ENCODE data around the gene CCDC47. TPM values are rescaled to one million over a fixed set of nuclear protein-coding genes. Genes with fewer than 3 reads are reported as not detected.

The CCDC47 gene
- total RNA-seq, 5 donors from 2014 or later (not counting 1 experiment from before 2014, with no cell fraction given), result 25.4 to 37.0 (median 33.0) TPM

GRCh38 chr17:63786971-63787711, 13.7 kb upstream of the CCDC47 start:
- ChIA-PET CTCF (no interaction called here), POLR2A (no interaction called here)
- H3K4me1 ChIP-seq (ENCODE audit: control insufficient read depth in 1 of 2, extremely low read depth in 1 of 2, insufficient read depth in 2 of 2, low read length in 2 of 2), result peaks cover 0 to 3% of the 10 kb centered on the region in 2 experiments
- H3K4me3 ChIP-seq (ENCODE audit: control insufficient read depth in 1 of 2, extremely low read depth in 1 of 2, low read length in 1 of 2), result no peak overlapping the region
- H3K36me3 ChIP-seq (ENCODE audit: control insufficient read depth in 2 of 2, extremely low read depth in 1 of 2, insufficient read depth in 1 of 2, low read length in 1 of 2), result peaks cover 12 to 50% of the 10 kb centered on the region in 2 donors
- no peaks in the 10 kb centered on the region for H3K27me3 ChIP-seq (replicated peaks in 1 of 2; ENCODE audit: control insufficient read depth in 2 of 2, extremely low read depth in 1 of 2, insufficient read depth in 2 of 2, low read length in 1 of 2)
- no peak overlapping the region for H3K27ac ChIP-seq (ENCODE audit: low read length)
- H3K27me3 Mint-ChIP-seq, result no peaks in the 10 kb centered on the region
- H3K27ac Mint-ChIP-seq, result no peak overlapping the region
- no peak overlapping the region for H3K4me3 Mint-ChIP-seq
- no peaks in the 10 kb centered on the region for H3K9me3 ChIP-seq
- H3K9me3 Mint-ChIP-seq, result no peaks in the 10 kb centered on the region
- DNase-seq, result no peak
- H3K36me3 Mint-ChIP-seq, result peaks cover 18% of the 10 kb centered on the region
- H3K4me1 Mint-ChIP-seq, result peaks cover 17 to 26% (median 25%) of the 10 kb centered on the region in 3 donors
- ATAC-seq (replicated peaks in 1 of 4), result no peak
- WGBS (ENCODE audit: insufficient coverage), result 99% methylated on average over 8 of the region's 13 CpGs

DNA sequence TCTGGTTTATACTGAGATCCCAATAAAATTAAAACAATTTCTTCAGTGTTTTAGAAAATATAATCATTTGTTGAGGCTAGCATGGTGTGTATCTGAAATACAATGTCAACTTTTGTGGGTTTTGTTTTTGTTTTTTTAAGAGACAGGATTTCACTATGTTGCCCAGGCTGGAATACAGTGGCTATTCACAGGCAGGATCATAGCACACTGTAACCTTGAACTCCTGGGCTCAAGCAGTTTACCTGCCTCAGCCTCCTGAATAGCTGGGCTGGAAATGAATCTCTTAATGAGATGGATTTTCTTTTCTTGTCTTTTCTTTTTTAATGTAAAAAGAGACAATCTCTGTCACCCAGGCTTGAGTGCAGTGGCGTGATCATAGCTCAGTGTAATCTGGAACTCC, 12.7 kb upstream of the CCDC47 start:
- ATAC-seq (replicated peaks in 1 of 4) (no peak), DNase-seq (no peak)
- Mint-ChIP-seq H3K4me3 (no peak overlapping the region), H3K27ac (peak overlapping the region in 1 of 2 donors; percentile 44), H3K4me1 (peaks cover 26 to 32% (median 32%) of the 10 kb centered on the region in 3 donors), H3K27me3 (no peaks in the 10 kb centered on the region), H3K36me3 (peaks cover 18% of the 10 kb centered on the region), H3K9me3 (no peaks in the 10 kb centered on the region)
- no CpG with 5 or more reads among the region's 1 CpG for WGBS (ENCODE audit: insufficient coverage)
- CTCF ChIA-PET, result interaction anchor here (0.6 to 1.0 kb wide), 2 partner anchors 25 to 42 kb away, joined by 3 read pairs; no protein-coding TSS in a partner anchor
- Histone ChIP-seq H3K36me3 (ENCODE audit: control insufficient read depth in 2 of 2, extremely low read depth in 1 of 2, insufficient read depth in 1 of 2, low read length in 1 of 2) (peaks cover 11 to 48% of the 10 kb centered on the region in 2 donors), H3K27me3 (replicated peaks in 1 of 2; ENCODE audit: control insufficient read depth in 2 of 2, extremely low read depth in 1 of 2, insufficient read depth in 2 of 2, low read length in 1 of 2) (no peaks in the 10 kb centered on the region), H3K9me3 (no peaks in the 10 kb centered on the region), H3K27ac (ENCODE audit: low read length) (no peak overlapping the region), H3K4me3 (ENCODE audit: control insufficient read depth in 1 of 2, extremely low read depth in 1 of 2, low read length in 1 of 2) (no peak overlapping the region), H3K4me1 (ENCODE audit: control insufficient read depth in 1 of 2, extremely low read depth in 1 of 2, insufficient read depth in 2 of 2, low read length in 2 of 2) (peaks cover 0 to 3% of the 10 kb centered on the region in 2 experiments)
- POLR2A ChIA-PET, result no interaction called here

DNA sequence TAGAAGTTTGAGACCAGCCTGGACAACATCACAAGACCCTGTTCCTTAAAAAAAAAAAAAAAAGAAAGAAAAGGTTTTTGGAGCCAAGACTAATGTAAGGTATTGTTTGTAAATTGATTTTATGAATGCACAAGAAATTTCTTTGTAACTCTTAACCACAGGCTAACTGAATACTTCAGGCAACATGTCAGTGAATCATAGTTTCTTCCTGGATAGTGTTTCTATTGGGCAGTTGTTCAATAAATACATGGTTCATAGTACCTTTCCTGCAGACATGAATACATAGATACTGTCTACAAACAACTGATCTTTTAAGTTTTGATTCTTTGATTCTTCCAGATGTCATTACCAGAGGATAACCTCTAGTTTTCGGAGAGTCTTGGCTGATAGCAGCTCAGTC, 12.2 kb upstream of the CCDC47 start:
- no peak overlapping the region for H3K27ac ChIP-seq (ENCODE audit: low read length)
- H3K36me3 ChIP-seq (ENCODE audit: control insufficient read depth in 2 of 2, extremely low read depth in 1 of 2, insufficient read depth in 1 of 2, low read length in 1 of 2), result peaks cover 10 to 48% of the 10 kb centered on the region in 2 donors
- ATAC-seq (replicated peaks in 1 of 4) (no peak), DNase-seq (no peak)
- no peaks in the 10 kb centered on the region for H3K9me3 Mint-ChIP-seq
- POLR2A ChIA-PET, result interaction anchor here in 1 of 2 donors (0.7 kb wide), 1 partner anchor 9 kb away, joined by 3 read pairs; no protein-coding TSS in a partner anchor
- H3K27ac Mint-ChIP-seq, result peak overlapping the region in 1 of 2 donors; percentile 64
- WGBS (ENCODE audit: insufficient coverage), result no CpG with 5 or more reads among the region's 1 CpG
- H3K27me3 Mint-ChIP-seq, result no peaks in the 10 kb centered on the region
- no peak overlapping the region for H3K4me3 Mint-ChIP-seq
- peaks cover 22% of the 10 kb centered on the region for H3K36me3 Mint-ChIP-seq
- H3K27me3 ChIP-seq (replicated peaks in 1 of 2; ENCODE audit: control insufficient read depth in 2 of 2, extremely low read depth in 1 of 2, insufficient read depth in 2 of 2, low read length in 1 of 2), result no peaks in the 10 kb centered on the region
- peaks cover 31 to 38% (median 37%) of the 10 kb centered on the region in 3 donors for H3K4me1 Mint-ChIP-seq
- peaks cover 0 to 3% of the 10 kb centered on the region in 2 experiments for H3K4me1 ChIP-seq (ENCODE audit: control insufficient read depth in 1 of 2, extremely low read depth in 1 of 2, insufficient read depth in 2 of 2, low read length in 2 of 2)
- CTCF ChIA-PET, result interaction anchor here (0.6 to 1.0 kb wide), 3 partner anchors 12 to 43 kb away, joined by 3 read pairs; no protein-coding TSS in a partner anchor
- H3K4me3 ChIP-seq (ENCODE audit: control insufficient read depth in 1 of 2, extremely low read depth in 1 of 2, low read length in 1 of 2), result no peak overlapping the region
- no peaks in the 10 kb centered on the region for H3K9me3 ChIP-seq

DNA sequence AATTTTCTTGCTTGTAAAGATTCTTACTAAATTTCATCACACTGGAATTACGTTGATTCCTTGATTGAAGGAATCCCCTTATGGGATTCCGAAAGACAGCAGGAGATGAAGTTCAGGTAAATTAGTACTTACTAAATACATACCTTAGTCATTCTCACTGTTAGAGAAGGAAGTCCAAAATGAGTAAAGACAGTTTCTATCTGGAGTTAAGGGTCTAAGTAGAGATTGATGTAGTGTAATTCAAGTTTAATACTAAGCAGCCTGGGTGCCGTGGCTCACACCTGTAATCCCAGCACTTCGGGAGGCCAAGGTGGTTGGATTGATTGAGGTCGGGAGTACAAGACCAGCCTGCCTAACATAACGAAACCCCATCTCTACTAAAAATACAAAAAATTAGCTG, 10.1 kb upstream of the CCDC47 start:
- peaks cover 28% of the 10 kb centered on the region for H3K36me3 Mint-ChIP-seq

GRCh38 chr17:63780928-63781327, 7.5 kb upstream of the CCDC47 start:
- Mint-ChIP-seq H3K4me1 (peaks cover 72 to 79% (median 77%) of the 10 kb centered on the region in 3 donors), H3K4me3 (no peak overlapping the region), H3K27ac (peak overlapping the region in 1 of 2 donors; percentile 1), H3K9me3 (no peaks in the 10 kb centered on the region), H3K36me3 (peaks cover 31% of the 10 kb centered on the region), H3K27me3 (no peaks in the 10 kb centered on the region)
- Histone ChIP-seq H3K27ac (ENCODE audit: low read length) (no peak overlapping the region), H3K4me1 (ENCODE audit: control insufficient read depth in 1 of 2, extremely low read depth in 1 of 2, insufficient read depth in 2 of 2, low read length in 2 of 2) (peaks cover 8 to 16% of the 10 kb centered on the region in 2 experiments), H3K4me3 (ENCODE audit: control insufficient read depth in 1 of 2, extremely low read depth in 1 of 2, low read length in 1 of 2) (no peak overlapping the region), H3K9me3 (no peaks in the 10 kb centered on the region), H3K27me3 (replicated peaks in 1 of 2; ENCODE audit: control insufficient read depth in 2 of 2, extremely low read depth in 1 of 2, insufficient read depth in 2 of 2, low read length in 1 of 2) (no peaks in the 10 kb centered on the region), H3K36me3 (ENCODE audit: control insufficient read depth in 2 of 2, extremely low read depth in 1 of 2, insufficient read depth in 1 of 2, low read length in 1 of 2) (peaks cover 4 to 40% of the 10 kb centered on the region in 2 donors)
- CTCF ChIA-PET, result no interaction called here
- no peak for ATAC-seq (replicated peaks in 1 of 4)
- no CpG with 5 or more reads among the region's 4 CpGs for WGBS (ENCODE audit: insufficient coverage)
- DNase-seq, result no peak
- POLR2A ChIA-PET, result no interaction called here

More for the DNA sequence above, 10.1 kb upstream of the CCDC47 start:
- H3K4me1 ChIP-seq (ENCODE audit: control insufficient read depth in 1 of 2, extremely low read depth in 1 of 2, insufficient read depth in 2 of 2, low read length in 2 of 2), result peaks cover 2 to 5% of the 10 kb centered on the region in 2 experiments
- Mint-ChIP-seq H3K4me1 (peaks cover 46 to 55% (median 54%) of the 10 kb centered on the region in 3 donors), H3K4me3 (no peak overlapping the region), H3K9me3 (no peaks in the 10 kb centered on the region), H3K27ac (peak overlapping the region; percentile 11 to 31), H3K27me3 (no peaks in the 10 kb centered on the region)
- ChIA-PET CTCF (interaction anchor here in 1 of 2 donors (0.6 to 2.0 kb wide), 2 partner anchors 10 to 60 kb away, joined by 6 to 7 read pairs; partner anchors contain the start of genes CCDC47 and DDX42), POLR2A (interaction anchor here in 1 of 2 donors (0.6 to 0.7 kb wide), 2 partner anchors 45 to 362 kb away, joined by 3 read pairs; no protein-coding TSS in a partner anchor)
- H3K4me3 ChIP-seq (ENCODE audit: control insufficient read depth in 1 of 2, extremely low read depth in 1 of 2, low read length in 1 of 2), result no peak overlapping the region
- no peak overlapping the region for H3K27ac ChIP-seq (ENCODE audit: low read length)
- H3K9me3 ChIP-seq, result no peaks in the 10 kb centered on the region
- no peak for DNase-seq
- no CpG with 5 or more reads among the region's 6 CpGs for WGBS (ENCODE audit: insufficient coverage)
- ATAC-seq (replicated peaks in 1 of 4), result no peak
- H3K36me3 ChIP-seq (ENCODE audit: control insufficient read depth in 2 of 2, extremely low read depth in 1 of 2, insufficient read depth in 1 of 2, low read length in 1 of 2), result peaks cover 2 to 41% of the 10 kb centered on the region in 2 donors
- H3K27me3 ChIP-seq (replicated peaks in 1 of 2; ENCODE audit: control insufficient read depth in 2 of 2, extremely low read depth in 1 of 2, insufficient read depth in 2 of 2, low read length in 1 of 2), result no peaks in the 10 kb centered on the region

- Mint-ChIP-seq H3K36me3 (peaks cover 31% of the 10 kb centered on the region), H3K9me3 (no peaks in the 10 kb centered on the region), H3K27me3 (no peaks in the 10 kb centered on the region), H3K27ac (peak overlapping the region in 1 of 2 donors; percentile 1), H3K4me1 (peaks cover 76 to 78% (median 77%) of the 10 kb centered on the region in 3 donors), H3K4me3 (no peak overlapping the region)
- POLR2A ChIA-PET, result no interaction called here
- Histone ChIP-seq H3K9me3 (no peaks in the 10 kb centered on the region), H3K27ac (ENCODE audit: low read length) (no peak overlapping the region), H3K36me3 (ENCODE audit: control insufficient read depth in 2 of 2, extremely low read depth in 1 of 2, insufficient read depth in 1 of 2, low read length in 1 of 2) (peaks cover 4 to 40% of the 10 kb centered on the region in 2 donors), H3K4me3 (ENCODE audit: control insufficient read depth in 1 of 2, extremely low read depth in 1 of 2, low read length in 1 of 2) (no peak overlapping the region), H3K4me1 (ENCODE audit: control insufficient read depth in 1 of 2, extremely low read depth in 1 of 2, insufficient read depth in 2 of 2, low read length in 2 of 2) (peaks cover 10 to 17% of the 10 kb centered on the region in 2 experiments), H3K27me3 (replicated peaks in 1 of 2; ENCODE audit: control insufficient read depth in 2 of 2, extremely low read depth in 1 of 2, insufficient read depth in 2 of 2, low read length in 1 of 2) (no peaks in the 10 kb centered on the region)
- CTCF ChIA-PET, result no interaction called here
- DNase-seq (no peak), ATAC-seq (replicated peaks in 1 of 4) (no peak)
- no CpG with 5 or more reads among the region's 1 CpG for WGBS (ENCODE audit: insufficient coverage)
These were observed 7.1 kb upstream of the CCDC47 start for GRCh38 chr17:63780507-63780906.
